ENCODE data around the gene JMJD4.
A peak's percentile ranks its signal among the peaks of the same experiment; 100 is the strongest.
"Not testable (repeated sequence)": the region's sequence is repeated elsewhere in the genome, so short reads cannot be mapped to it uniquely, and the experiment has no call there.

Gene JMJD4

GRCh38 chr1:227731241-227731677 lies 3.8 kb downstream of the JMJD4 start:
- no peak for DNase-seq

- DNase-seq = no peak
Observed at GRCh38 chr1:227730630-227731151, 4.4 kb downstream of the JMJD4 start.

- peak; percentile 60 for DNase-seq
Observed at GRCh38 chr1:227729881-227730629, 5.0 kb downstream of the JMJD4 start.

- DNase-seq = no peak
Observed at GRCh38 chr1:227729144-227729880, 5.8 kb downstream of the JMJD4 start.

GRCh38 chr1:227728892-227729143 lies 6.3 kb downstream of the JMJD4 start:
- DNase-seq = no peak

- peak; percentile 62 for DNase-seq
Observed at GRCh38 chr1:227728059-227728891, 6.8 kb downstream of the JMJD4 start.

GRCh38 chr1:227726924-227727599 lies 8.0 kb downstream of the JMJD4 start:
- no peak for DNase-seq

- no peak for DNase-seq
Observed at GRCh38 chr1:227726318-227726717, 8.8 kb downstream of the JMJD4 start.

- DNase-seq = no peak
Observed at GRCh38 chr1:227725046-227725445, 10.1 kb downstream of the JMJD4 start.

- no peak for DNase-seq
Observed at GRCh38 chr1:227723474-227723873, 11.6 kb downstream of the JMJD4 start.

GRCh38 chr1:227718932-227719331 lies 16.2 kb downstream of the JMJD4 start:
- DNase-seq = no peak

- no peak for DNase-seq
Observed at GRCh38 chr1:227712648-227713047, 22.5 kb downstream of the JMJD4 start.

- DNase-seq = not testable (repeated sequence)
Observed at GRCh38 chr1:227710474-227710873, 24.6 kb downstream of the JMJD4 start.

GRCh38 chr1:227709451-227709850 lies 25.7 kb downstream of the JMJD4 start:
- no peak for DNase-seq

GRCh38 chr1:227707846-227708245 lies 27.3 kb downstream of the JMJD4 start:
- no peak for DNase-seq

- not testable (repeated sequence) for DNase-seq
Observed at GRCh38 chr1:227701631-227702030, 33.5 kb downstream of the JMJD4 start.

- no peak for DNase-seq
Observed at GRCh38 chr1:227697321-227697864, 37.7 kb downstream of the JMJD4 start.

GRCh38 chr1:227685807-227686206 lies 49.3 kb downstream of the JMJD4 start:
- DNase-seq = no peak

Measured in activated naive CD4-positive, alpha-beta T cell treated with Interleukin-2 at 50 U/mL for 16 hours (primary cell).